ENCODE data around the gene ATM. TPM values are rescaled to one million over a fixed set of nuclear protein-coding genes. Genes with fewer than 3 reads are reported as not detected.

ATM gene
- total and polyA plus RNA-seq, 2 experiments from 2014 or later: 27.6 to 59.3 TPM

DNA sequence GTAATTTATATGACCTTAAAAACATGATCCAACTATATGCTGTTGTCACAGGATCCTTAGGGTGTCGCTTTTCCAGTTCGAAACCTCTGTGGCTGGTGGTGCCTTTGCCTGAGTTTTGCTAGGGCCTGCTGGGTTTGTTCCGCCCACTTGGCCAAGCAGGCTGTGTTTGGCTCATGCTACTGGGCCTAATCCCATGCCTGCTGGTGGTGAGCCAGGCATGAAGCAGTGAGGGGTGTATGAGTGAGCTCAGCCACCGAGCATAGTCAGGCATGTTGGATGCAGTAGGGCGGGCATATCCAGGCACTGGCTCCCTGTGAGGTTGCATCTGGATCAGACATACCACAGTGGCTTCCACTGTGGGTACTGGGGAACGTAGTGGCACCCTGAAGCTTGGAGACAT is 16.7 kb upstream of the ATM start:
- Mint-ChIP-seq H3K4me3 (no peak overlapping the region), H3K36me3 (ENCODE audit: low read depth) (peaks cover 84% of the 10 kb centered on the region), H3K27me3 (ENCODE audit: insufficient read depth, low read depth, poor library complexity) (peaks cover 1% of the 10 kb centered on the region), H3K4me1 (no peaks in the 10 kb centered on the region; the same call in 1 of the 3 replicates), H3K27ac (no peak overlapping the region), H3K9me3 (peaks cover 50% of the 10 kb centered on the region)
- Histone ChIP-seq H3K4me2 (no peak overlapping the region), H3K79me2 (replicated peaks; ENCODE audit: insufficient read depth) (peaks cover 89% of the 10 kb centered on the region), H3K36me3 (ENCODE audit: insufficient read depth) (peaks cover 44% of the 10 kb centered on the region), H3F3A (replicated peaks; ENCODE audit: low read depth) (no peaks in the 10 kb centered on the region), H4K20me1 (replicated peaks; ENCODE audit: insufficient read depth) (peaks cover 7% of the 10 kb centered on the region; the same call in 1 of the 2 replicates), H3K4me1 (ENCODE audit: insufficient read depth) (peaks cover 5% of the 10 kb centered on the region; the same call in 1 of the 2 replicates), H2AFZ (no peak overlapping the region), H3K27me3 (ENCODE audit: insufficient read depth) (no peaks in the 10 kb centered on the region), H3K4me3 (no peak overlapping the region), H3K27ac (ENCODE audit: low read depth) (no peak overlapping the region), H3K9me2 (ENCODE audit: insufficient read depth) (no peaks in the 10 kb centered on the region)
- no peak for ATAC-seq
- no peak for TF ChIP-seq CREB1 (CRISPR knock-in tag; IDR thresholded peaks at IDR 0.05; ENCODE audit: low read depth)
- TF ChIP-seq JUNB (IDR thresholded peaks at IDR 0.05; ENCODE audit: unreplicated experiment): no peak
- no peak for TF ChIP-seq ZNF114 (CRISPR knock-in tag; IDR thresholded peaks at IDR 0.05)
- no peak for TF ChIP-seq EZH2phosphoT487 (IDR thresholded peaks at IDR 0.05; ENCODE audit: unreplicated experiment)
- TF ChIP-seq STAT1 (IDR thresholded peaks at IDR 0.05; ENCODE audit: unreplicated experiment): no peak
- TF ChIP-seq NANOG (IDR thresholded peaks at IDR 0.05; ENCODE audit: borderline replicate concordance): no peak
- TF ChIP-seq ZNF331 (CRISPR knock-in tag; IDR thresholded peaks at IDR 0.05; ENCODE audit: low read depth): no peak
- no peak for TF ChIP-seq POLR2AphosphoS5 (IDR thresholded peaks at IDR 0.05; ENCODE audit: low read depth)
- TF ChIP-seq, protein P1, sequence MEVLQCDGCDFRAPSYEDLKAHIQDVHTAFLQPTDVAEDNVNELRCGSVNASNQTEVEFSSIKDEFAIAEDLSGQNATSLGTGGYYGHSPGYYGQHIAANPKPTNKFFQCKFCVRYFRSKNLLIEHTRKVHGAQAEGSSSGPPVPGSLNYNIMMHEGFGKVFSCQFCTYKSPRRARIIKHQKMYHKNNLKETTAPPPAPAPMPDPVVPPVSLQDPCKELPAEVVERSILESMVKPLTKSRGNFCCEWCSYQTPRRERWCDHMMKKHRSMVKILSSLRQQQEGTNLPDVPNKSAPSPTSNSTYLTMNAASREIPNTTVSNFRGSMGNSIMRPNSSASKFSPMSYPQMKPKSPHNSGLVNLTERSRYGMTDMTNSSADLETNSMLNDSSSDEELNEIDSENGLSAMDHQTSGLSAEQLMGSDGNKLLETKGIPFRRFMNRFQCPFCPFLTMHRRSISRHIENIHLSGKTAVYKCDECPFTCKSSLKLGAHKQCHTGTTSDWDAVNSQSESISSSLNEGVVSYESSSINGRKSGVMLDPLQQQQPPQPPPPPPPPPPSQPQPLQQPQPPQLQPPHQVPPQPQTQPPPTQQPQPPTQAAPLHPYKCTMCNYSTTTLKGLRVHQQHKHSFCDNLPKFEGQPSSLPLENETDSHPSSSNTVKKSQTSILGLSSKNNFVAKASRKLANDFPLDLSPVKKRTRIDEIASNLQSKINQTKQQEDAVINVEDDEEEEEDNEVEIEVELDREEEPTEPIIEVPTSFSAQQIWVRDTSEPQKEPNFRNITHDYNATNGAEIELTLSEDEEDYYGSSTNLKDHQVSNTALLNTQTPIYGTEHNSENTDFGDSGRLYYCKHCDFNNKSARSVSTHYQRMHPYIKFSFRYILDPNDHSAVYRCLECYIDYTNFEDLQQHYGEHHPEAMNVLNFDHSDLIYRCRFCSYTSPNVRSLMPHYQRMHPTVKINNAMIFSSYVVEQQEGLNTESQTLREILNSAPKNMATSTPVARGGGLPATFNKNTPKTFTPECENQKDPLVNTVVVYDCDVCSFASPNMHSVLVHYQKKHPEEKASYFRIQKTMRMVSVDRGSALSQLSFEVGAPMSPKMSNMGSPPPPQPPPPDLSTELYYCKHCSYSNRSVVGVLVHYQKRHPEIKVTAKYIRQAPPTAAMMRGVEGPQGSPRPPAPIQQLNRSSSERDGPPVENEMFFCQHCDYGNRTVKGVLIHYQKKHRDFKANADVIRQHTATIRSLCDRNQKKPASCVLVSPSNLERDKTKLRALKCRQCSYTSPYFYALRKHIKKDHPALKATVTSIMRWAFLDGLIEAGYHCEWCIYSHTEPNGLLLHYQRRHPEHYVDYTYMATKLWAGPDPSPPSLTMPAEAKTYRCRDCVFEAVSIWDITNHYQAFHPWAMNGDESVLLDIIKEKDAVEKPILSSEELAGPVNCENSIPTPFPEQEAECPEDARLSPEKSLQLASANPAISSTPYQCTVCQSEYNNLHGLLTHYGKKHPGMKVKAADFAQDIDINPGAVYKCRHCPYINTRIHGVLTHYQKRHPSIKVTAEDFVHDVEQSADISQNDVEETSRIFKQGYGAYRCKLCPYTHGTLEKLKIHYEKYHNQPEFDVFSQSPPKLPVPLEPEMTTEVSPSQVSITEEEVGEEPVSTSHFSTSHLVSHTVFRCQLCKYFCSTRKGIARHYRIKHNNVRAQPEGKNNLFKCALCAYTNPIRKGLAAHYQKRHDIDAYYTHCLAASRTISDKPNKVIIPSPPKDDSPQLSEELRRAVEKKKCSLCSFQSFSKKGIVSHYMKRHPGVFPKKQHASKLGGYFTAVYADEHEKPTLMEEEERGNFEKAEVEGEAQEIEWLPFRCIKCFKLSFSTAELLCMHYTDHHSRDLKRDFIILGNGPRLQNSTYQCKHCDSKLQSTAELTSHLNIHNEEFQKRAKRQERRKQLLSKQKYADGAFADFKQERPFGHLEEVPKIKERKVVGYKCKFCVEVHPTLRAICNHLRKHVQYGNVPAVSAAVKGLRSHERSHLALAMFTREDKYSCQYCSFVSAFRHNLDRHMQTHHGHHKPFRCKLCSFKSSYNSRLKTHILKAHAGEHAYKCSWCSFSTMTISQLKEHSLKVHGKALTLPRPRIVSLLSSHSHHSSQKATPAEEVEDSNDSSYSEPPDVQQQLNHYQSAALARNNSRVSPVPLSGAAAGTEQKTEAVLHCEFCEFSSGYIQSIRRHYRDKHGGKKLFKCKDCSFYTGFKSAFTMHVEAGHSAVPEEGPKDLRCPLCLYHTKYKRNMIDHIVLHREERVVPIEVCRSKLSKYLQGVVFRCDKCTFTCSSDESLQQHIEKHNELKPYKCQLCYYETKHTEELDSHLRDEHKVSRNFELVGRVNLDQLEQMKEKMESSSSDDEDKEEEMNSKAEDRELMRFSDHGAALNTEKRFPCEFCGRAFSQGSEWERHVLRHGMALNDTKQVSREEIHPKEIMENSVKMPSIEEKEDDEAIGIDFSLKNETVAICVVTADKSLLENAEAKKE (CRISPR knock-in tag; IDR thresholded peaks at IDR 0.05): no peak
- TF ChIP-seq EZH2 (IDR thresholded peaks at IDR 0.05; ENCODE audit: low read depth, unreplicated experiment): no peak
- TF ChIP-seq, protein P2, sequence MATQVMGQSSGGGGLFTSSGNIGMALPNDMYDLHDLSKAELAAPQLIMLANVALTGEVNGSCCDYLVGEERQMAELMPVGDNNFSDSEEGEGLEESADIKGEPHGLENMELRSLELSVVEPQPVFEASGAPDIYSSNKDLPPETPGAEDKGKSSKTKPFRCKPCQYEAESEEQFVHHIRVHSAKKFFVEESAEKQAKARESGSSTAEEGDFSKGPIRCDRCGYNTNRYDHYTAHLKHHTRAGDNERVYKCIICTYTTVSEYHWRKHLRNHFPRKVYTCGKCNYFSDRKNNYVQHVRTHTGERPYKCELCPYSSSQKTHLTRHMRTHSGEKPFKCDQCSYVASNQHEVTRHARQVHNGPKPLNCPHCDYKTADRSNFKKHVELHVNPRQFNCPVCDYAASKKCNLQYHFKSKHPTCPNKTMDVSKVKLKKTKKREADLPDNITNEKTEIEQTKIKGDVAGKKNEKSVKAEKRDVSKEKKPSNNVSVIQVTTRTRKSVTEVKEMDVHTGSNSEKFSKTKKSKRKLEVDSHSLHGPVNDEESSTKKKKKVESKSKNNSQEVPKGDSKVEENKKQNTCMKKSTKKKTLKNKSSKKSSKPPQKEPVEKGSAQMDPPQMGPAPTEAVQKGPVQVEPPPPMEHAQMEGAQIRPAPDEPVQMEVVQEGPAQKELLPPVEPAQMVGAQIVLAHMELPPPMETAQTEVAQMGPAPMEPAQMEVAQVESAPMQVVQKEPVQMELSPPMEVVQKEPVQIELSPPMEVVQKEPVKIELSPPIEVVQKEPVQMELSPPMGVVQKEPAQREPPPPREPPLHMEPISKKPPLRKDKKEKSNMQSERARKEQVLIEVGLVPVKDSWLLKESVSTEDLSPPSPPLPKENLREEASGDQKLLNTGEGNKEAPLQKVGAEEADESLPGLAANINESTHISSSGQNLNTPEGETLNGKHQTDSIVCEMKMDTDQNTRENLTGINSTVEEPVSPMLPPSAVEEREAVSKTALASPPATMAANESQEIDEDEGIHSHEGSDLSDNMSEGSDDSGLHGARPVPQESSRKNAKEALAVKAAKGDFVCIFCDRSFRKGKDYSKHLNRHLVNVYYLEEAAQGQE (IDR thresholded peaks at IDR 0.05; ENCODE audit: unreplicated experiment): no peak
- TF ChIP-seq, protein P3, sequence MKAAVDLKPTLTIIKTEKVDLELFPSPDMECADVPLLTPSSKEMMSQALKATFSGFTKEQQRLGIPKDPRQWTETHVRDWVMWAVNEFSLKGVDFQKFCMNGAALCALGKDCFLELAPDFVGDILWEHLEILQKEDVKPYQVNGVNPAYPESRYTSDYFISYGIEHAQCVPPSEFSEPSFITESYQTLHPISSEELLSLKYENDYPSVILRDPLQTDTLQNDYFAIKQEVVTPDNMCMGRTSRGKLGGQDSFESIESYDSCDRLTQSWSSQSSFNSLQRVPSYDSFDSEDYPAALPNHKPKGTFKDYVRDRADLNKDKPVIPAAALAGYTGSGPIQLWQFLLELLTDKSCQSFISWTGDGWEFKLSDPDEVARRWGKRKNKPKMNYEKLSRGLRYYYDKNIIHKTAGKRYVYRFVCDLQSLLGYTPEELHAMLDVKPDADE (IDR thresholded peaks at IDR 0.05): no peak
- TF ChIP-seq, protein P4, sequence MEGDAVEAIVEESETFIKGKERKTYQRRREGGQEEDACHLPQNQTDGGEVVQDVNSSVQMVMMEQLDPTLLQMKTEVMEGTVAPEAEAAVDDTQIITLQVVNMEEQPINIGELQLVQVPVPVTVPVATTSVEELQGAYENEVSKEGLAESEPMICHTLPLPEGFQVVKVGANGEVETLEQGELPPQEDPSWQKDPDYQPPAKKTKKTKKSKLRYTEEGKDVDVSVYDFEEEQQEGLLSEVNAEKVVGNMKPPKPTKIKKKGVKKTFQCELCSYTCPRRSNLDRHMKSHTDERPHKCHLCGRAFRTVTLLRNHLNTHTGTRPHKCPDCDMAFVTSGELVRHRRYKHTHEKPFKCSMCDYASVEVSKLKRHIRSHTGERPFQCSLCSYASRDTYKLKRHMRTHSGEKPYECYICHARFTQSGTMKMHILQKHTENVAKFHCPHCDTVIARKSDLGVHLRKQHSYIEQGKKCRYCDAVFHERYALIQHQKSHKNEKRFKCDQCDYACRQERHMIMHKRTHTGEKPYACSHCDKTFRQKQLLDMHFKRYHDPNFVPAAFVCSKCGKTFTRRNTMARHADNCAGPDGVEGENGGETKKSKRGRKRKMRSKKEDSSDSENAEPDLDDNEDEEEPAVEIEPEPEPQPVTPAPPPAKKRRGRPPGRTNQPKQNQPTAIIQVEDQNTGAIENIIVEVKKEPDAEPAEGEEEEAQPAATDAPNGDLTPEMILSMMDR (conservative IDR thresholded peaks at IDR 0.05; ENCODE audit: low read depth in 2 of 2): no peak
- no peak for DNase-seq (ENCODE audit: low spot score)
